ENCODE results near the gene TSHZ2.
"Not testable (repeated sequence)": the region's sequence is repeated elsewhere in the genome, so short reads cannot be mapped to it uniquely, and the experiment has no call there.

TSHZ2 gene

GRCh38 chr20:52996130-52996529 lies 24.0 kb downstream of the TSHZ2 start:
- no peak for DNase-seq (ENCODE audit: low spot score)

GRCh38 chr20:52996658-52997057 lies 24.5 kb downstream of the TSHZ2 start:
- no peak for DNase-seq (ENCODE audit: low spot score)

- DNase-seq (ENCODE audit: low spot score) = no peak
These were observed 26.1 kb downstream of the TSHZ2 start for GRCh38 chr20:52998268-52998667.

GRCh38 chr20:52999040-52999439 lies 26.9 kb downstream of the TSHZ2 start:
- no peak for DNase-seq (ENCODE audit: low spot score)

- no peak for DNase-seq (ENCODE audit: low spot score)
These were observed 29.5 kb downstream of the TSHZ2 start for GRCh38 chr20:53001498-53002301.

GRCh38 chr20:53002786-53003185 lies 30.6 kb downstream of the TSHZ2 start:
- no peak for DNase-seq (ENCODE audit: low spot score)

- DNase-seq (ENCODE audit: low spot score) = no peak
These were observed 31.4 kb downstream of the TSHZ2 start for GRCh38 chr20:53003420-53004154.

GRCh38 chr20:53004267-53004813 lies 32.2 kb downstream of the TSHZ2 start:
- no peak for DNase-seq (ENCODE audit: low spot score)

- DNase-seq (ENCODE audit: low spot score) = no peak
These were observed 38.0 kb downstream of the TSHZ2 start for GRCh38 chr20:53009979-53010735.

GRCh38 chr20:53011640-53012039 lies 39.5 kb downstream of the TSHZ2 start:
- no peak for DNase-seq (ENCODE audit: low spot score)

GRCh38 chr20:53013183-53013582 lies 41.0 kb downstream of the TSHZ2 start:
- no peak for DNase-seq (ENCODE audit: low spot score)

- no peak for DNase-seq (ENCODE audit: low spot score)
These were observed 41.7 kb downstream of the TSHZ2 start for GRCh38 chr20:53013847-53014246.

- DNase-seq (ENCODE audit: low spot score) = no peak
These were observed 43.9 kb downstream of the TSHZ2 start for GRCh38 chr20:53016071-53016470.

- no peak for DNase-seq (ENCODE audit: low spot score)
These were observed 44.4 kb downstream of the TSHZ2 start for GRCh38 chr20:53016534-53017042.

- DNase-seq (ENCODE audit: low spot score) = no peak
These were observed 45.0 kb downstream of the TSHZ2 start for GRCh38 chr20:53017206-53017605.

GRCh38 chr20:53019464-53019863 lies 47.3 kb downstream of the TSHZ2 start:
- DNase-seq (ENCODE audit: low spot score) = no peak

- no peak for DNase-seq (ENCODE audit: low spot score)
These were observed 48.2 kb downstream of the TSHZ2 start for GRCh38 chr20:53020376-53020775.

GRCh38 chr20:53020834-53021233 lies 48.7 kb downstream of the TSHZ2 start:
- DNase-seq (ENCODE audit: low spot score) = no peak

GRCh38 chr20:53021934-53022333 lies 49.8 kb downstream of the TSHZ2 start:
- no peak for DNase-seq (ENCODE audit: low spot score)

- no peak for DNase-seq (ENCODE audit: low spot score)
These were observed 51.8 kb downstream of the TSHZ2 start for GRCh38 chr20:53023732-53024520.

- not testable (repeated sequence) for DNase-seq (ENCODE audit: low spot score)
These were observed 52.5 kb downstream of the TSHZ2 start for GRCh38 chr20:53024653-53025052.

Measured in AG08396 (cell line).